Anterior cingulate cortex (tissue), 58 donors: Measurements from ENCODE around the gene VTCN1.
A peak's percentile ranks its signal among the peaks of the same experiment; 100 is the strongest.
"Not testable (repeated sequence)": the region's sequence is repeated elsewhere in the genome, so short reads cannot be mapped to it uniquely, and the experiment has no call there.

Source experiments
- DNase-seq, 58 donors: peaks; one replicate each; lab custom pipeline; 2025; lab: John Stamatoyannopoulos, UW

Gene VTCN1, protein sequence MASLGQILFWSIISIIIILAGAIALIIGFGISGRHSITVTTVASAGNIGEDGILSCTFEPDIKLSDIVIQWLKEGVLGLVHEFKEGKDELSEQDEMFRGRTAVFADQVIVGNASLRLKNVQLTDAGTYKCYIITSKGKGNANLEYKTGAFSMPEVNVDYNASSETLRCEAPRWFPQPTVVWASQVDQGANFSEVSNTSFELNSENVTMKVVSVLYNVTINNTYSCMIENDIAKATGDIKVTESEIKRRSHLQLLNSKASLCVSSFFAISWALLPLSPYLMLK

DNA sequence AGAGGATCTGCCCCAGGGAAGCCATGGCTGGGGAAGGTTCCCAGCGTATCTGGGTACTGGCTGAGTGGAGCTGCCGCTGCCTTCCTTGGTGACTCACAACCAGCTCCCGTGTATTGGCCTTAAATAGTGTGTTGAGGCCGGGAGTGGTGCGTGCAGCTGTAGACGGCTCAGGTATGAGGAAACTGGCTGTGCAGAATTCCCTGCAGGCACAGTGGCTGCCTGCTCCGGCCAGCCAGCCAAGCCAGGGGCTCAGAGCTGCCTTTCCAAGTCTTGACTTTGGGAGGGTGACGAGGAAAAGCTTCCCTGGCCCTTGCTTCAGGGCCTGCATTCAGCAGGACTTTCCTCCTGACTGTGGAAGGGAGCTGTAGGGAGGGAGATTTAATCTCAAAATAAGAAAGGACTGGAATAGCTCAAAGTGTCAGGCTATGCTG lies at the start of gene VTCN1:
TSS of gene VTCN1 (minus strand) at position 97 of the 431 bp plus-strand sequence. CDS start at position 25, 72 bp downstream.
- DNase-seq, result no peak

DNA sequence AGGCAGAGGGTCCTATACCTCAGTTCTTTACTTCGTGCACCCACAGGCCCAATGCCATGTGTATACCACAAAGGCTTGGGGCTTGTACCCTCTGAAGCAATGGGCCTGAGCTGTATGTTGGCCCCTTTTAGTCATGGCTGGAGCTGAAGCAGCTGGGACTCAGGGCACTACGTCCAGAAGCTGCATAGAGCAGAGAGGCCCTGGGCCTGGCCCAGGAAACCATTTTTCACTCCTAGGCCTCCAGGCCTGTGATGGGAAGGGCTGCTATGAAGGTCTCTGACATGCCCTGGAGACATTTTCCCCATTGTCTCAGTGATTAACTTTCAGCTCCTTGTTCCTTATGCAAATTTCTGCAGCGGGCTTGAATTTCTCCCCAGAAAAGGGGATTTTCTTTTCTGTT lies 48.1 kb upstream of the VTCN1 start:
- no peak for DNase-seq

DNA sequence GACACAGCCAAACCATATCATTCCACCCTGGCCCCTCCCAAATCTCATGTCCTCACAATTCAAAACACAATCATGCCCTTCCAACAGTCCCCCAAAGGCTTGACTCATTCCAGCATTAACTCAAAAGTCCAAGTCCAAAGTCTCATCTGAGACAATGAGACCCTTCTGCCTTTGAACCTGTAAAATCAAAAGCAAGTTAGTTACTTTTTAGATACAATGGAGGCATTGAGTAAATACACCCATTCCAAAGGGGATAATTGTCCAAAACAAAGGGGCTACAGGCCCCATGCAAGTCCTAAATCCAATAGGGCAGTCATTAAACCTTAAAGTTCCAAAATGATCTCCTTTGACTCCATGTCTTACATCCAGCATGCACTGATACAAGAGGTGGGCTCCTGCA lies 47.3 kb upstream of the VTCN1 start:
- DNase-seq, result not testable (repeated sequence)

DNA sequence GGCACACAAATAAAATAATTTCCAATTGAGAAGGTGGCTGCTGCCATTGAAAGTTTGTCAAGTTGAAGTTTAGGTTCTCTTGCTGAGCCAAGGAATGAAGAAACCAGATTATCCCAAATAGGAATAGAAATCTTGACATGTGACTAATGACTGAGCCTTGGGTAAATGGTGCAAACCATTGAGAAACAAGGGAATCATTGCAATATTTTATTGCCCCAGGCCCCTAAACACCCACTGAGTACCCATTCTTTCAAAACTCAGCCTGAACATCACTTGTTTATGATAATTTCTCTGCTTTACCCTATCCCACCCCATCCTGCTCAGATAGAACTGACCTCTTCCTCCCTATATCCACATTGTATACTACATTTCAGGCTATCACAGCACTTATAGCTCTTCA lies 46.6 kb upstream of the VTCN1 start:
- DNase-seq, result no peak

DNA sequence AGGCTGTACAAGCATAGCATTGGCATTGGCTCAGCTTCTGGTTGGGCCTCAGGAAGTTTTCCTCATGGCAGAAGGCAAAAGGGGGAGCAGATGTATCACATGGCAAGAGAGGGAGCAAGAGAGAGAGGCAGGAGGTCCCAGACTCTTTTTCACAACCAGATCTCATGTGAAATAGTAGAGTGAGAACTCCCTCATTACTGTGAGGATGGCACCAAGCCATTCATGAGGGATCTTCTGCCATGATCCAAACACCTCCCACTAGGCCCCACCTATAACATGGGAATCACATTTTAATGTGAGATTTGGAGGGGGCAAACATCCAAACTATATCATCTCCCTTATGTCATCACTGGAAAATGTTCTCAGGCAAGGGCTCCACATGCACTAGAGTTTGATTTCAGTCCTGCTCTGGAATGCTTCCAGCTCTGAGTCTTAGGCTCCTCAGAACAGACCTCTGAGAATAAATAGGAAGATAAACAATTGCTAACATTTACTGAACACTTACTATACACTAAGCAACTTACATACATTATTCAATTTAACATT lies 39.4 kb upstream of the VTCN1 start:
- DNase-seq, result no peak

DNA sequence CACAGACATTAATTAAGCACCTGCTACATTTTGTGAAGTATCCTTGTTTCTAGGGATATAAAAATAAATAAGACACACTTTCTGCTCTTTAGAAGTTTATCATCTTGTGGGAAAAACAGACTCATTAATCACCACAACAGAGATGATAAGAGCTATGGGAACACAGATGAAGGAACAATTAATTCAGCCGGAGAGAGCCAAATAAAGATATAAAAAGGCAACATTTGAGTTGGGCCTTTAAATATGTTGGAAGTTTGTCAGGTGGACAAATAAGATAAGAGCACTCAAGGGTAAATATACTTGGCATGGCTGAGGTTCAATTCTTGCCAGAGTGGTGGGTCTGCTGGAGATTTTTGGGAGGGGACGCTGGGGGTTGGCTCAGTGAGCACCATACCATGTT lies 34.2 kb upstream of the VTCN1 start:
- no peak for DNase-seq

DNA sequence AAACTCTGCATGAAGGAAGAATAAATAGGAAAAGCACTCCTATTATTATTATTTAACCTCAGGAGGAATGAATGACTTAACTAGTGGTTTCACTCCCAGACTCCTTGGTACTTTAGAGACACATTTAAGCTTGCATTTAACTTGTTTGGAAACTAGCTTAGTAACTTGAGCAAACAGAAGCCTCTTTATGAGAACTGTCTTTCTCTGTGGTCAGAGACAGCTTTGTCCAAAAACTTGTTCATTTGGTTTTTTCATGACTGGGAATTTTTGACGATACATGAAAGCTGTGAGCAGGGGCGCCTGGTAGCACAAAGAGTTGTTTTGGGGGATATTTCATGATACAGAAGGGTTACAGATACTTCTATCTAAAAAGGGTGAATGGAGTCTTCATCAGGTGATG lies 33.6 kb upstream of the VTCN1 start:
- no peak for DNase-seq

DNA sequence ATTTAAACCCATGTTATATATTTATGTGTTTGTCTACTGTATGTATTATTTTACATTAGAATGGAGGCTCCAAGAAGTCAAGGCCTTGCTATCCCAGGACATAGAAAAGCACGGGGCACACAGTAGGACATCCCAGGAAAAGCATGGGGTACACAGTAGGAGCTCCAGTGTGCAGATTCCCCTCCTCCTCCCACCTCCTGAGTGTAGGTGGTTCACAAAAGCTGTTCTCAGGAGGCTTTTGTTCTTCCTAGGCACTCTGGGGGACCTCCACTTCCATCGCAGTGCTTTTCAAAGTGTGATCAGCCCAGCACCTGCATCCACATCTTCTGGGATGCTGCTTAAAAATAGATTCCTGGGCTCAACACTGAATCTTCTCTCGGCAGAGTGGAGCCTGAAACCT lies 30.8 kb upstream of the VTCN1 start:
- DNase-seq, result no peak

DNA sequence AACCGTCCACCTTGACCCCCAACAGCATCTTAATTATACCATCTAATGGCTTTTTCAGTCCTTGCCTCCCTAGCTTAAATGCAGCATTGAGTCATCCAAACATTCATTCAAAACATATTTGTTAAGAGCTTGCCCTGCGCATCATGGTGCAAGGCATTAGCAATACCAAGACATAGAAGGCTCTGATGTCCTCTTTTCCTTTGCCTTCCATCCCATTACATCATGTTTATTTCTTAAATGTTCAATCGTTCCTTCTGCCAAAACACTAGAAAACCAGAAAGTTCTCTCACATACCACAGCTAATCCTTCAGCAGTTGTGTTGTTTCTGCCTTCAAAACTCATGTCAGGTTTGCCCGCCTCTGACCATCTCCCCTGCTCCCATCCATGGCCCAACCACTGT lies 29.8 kb upstream of the VTCN1 start:
- DNase-seq, result no peak

DNA sequence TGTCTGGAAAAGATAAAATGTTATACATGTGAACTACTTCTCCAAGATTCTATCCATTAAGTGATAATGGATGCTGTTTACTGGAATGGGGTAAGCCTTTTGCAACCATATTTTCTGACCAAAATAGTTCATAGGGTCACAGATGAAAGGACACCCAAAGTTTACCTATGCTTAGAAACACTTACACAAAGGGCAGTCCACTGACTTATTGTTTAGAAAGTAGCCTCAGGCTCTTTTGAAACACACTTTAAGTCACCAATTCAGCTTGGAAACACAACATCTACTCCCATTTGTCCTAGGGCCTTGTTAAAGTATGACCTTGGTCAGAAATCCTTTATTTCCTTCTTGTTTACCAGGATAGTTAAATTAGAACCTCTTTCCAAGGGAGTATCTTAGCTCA lies 28.7 kb upstream of the VTCN1 start:
- no peak for DNase-seq

DNA sequence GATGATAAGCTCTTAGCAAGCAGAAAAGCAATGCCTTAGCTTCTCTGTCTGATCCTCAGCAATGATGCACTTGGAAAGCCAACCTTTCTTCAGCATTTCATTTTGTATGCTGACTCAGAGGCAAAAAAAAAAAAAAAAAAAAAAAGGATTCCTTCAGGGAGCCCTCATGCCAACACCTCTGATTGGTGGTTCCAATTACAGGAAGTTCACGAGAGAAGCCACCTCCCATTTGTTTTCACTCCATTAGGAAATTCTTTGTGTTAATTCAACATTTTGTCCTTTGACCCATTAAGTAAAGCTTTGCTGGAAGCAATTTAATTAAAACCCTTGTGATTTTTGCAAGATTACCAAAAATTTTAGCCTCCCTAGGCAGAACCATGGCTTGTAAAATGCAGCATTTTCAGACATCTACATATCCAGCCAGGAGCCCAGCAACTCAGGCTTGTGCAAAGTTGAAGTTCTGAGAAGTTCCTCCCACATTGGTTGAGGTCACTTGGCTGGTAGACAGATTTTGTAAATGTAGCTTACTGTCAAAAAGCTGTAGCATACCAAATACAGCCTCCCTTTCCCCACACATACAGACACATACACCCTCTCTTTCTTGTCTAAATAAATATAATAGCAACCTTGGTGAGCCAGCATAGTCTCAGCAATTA lies 27.1 kb upstream of the VTCN1 start:
- no peak for DNase-seq

DNA sequence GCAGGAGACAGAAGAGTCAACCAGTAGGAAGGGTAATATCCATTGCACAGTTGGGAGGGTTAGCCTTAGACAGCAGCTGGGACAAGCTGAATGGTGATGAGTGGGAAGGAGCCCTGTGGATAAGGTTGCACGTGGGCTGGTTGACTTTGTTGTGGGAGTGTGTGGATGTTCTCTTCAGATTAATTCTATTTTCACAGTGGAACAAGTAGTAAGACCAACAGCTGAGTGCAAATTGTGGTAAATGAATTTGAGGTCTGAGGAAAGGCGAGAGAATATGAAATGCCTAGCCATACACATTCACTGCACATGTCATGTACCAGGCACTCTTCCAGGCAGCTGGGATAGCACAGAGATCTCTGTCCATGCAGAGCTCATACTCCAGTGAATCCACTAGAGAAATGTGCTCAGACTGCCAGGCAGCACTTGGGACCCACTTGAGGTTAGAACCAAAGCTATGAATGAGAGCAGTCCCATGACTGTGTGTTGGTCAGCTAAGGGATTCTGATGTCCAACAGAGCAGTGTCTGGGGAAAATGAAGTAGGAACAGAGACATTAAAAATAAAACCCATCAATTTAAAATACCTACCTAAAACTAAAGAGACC lies 25.2 kb upstream of the VTCN1 start:
- DNase-seq, result peak in 1 of 58 donors; percentile 2

DNA sequence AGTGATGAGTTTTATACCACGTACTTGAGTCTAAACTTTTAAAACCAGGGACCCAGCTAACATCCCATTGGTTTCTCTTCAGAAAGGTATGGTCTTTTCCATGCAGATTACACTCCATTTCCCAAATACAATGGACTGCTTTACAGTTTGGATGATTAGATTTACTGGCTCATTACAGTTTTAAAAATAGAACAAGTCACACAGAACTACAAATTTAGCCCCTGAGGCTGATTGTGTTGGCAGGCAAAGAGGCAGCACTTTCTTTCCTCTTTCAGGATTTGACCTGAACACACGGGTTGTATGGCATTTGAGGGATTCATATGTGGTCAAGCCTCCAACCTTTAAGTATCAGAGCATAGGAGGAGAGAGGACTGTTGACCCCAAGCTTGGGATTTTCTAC lies 21.8 kb upstream of the VTCN1 start:
- DNase-seq, result no peak

DNA sequence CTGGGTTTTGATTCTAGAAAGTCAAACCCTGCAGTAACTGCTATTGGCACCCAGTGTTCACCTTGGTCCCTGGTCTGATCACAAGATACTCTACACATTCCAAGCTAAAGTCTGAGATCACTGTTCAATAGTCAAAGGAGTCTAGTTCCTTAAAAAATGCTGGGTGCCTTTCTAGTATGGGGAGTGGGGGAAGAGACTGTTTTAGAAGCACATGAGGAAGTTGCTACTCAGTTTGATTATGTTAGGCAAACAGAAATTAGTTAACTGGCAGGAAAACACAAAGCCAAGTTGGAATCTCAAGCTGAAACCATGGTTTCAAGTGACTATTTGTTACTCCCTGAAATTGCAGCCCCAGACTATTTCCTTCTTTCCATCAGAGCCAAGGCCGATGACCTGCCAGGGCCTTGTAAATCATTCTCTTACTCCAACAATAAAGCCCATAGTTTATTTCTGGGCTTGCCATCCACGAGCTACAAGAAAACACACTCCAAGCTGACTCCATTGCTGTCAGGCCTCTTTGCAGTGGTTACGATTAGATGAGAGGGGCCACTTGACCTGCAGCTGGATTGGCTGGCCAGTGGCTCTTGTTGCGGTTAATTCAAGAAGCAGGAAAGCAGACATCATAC lies 21.1 kb upstream of the VTCN1 start:
- DNase-seq, result peak in 8 of 58 donors; percentile 2 to 28 (median 6)

DNA sequence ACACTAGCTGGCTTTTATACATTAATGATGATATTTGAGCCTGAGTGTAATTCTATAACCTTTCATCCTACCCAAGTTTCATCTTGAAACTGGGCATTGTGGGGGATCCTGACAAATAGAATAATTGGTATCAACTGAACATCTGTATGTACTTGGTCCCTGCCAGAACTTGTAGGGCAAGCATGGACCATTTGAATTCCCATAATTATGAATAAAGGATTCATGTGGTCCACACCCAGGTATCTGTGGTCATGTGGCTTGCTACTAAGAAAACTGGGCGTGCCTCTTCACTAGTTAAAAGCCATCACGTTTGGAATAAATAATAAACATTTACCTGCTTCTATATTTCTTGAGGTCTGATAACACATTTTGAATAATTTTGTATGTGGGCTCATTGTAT lies 20.6 kb upstream of the VTCN1 start:
- no peak for DNase-seq

DNA sequence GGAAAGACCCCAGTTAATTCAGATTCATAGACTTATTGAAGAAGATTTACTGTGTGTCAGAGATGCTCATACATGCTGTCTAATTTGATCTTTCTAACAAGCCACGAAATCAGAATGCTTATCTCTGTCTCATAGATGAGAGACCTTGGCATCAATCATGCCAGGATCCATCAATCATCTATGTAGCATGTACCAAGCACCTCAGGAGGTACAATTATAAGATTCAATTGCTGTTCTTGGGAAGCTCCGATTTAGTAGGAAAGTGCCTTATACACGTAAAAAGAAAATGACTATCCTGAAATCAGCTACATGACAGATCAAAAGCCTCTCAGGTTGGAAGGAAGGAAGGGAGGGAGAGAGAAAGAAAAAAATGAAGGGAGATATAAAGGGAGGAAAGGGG lies 18.5 kb upstream of the VTCN1 start:
- no peak for DNase-seq

DNA sequence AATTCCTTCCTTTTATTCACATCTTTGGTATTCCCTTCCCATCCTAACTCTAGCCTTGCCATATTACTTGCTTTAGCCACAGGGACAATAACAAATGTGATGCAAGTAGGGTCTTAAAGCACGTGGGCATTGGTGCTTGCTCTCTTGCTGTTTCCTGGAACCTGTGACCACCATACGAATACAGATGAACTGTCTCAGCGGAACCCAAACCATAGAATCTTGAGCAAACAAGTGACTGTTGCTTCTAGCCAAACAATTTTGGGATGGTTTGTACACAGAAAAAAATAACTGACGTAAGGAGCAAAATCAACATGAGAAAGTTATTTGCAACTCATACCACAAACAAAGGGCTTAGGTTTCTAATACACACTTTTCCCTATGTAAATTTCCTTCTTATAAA lies 15.2 kb upstream of the VTCN1 start:
- DNase-seq, result no peak

DNA sequence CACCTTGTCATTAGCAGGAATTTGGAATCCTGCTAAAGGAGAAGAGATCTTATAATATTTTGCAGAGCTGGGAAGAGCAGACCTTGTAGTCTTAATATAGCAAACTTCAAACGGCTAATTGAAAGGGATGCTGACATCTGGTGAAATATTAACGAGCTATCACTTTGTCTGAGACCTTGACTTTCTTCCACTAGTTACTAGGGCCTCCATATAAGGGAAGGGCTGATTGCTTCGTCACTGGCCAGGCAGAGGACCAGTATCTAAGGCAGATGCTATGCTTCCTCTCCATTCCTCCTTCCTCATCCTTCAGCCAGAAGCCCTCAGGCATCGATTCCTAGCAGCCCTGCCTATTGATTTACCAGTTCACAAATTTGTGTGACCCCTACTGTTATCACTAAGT lies 6.0 kb upstream of the VTCN1 start:
- DNase-seq, result no peak

DNA sequence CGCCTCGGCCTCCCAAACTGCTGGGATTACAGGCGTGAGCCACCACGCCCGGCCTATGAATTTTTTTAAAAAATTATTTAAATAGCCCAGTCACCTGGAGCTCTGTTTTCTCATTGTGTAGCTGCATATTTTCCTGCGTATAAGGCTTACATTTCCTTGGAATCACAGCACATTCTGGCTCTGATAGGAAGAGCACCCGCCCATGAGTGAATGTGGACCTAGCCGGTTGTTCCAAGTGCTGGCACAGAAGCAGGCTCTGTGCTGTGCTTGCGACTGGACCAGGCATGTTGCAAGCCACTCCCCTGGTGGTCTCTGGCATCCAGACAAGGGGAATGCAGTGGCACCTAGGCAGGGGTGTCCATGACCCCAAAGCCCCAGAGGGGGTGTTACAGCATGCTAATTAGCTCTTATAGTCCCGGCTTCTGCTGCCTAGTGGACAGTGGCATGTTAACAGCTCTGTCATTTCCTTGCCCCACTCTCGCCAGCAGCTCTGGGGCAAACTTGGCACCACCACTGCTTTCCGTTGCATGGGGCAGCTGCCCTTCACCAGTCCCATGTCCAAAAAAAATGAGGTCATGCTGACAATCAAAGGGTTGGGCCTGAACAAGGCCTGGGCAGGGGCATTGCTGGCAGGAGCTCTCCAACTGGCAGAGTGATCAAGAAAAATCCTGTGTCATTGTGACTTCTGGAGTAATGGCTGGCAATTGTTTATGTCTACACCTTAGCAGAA lies 5.2 kb upstream of the VTCN1 start:
- peak in 13 of 58 donors; percentile 5 to 32 (median 18) for DNase-seq

DNA sequence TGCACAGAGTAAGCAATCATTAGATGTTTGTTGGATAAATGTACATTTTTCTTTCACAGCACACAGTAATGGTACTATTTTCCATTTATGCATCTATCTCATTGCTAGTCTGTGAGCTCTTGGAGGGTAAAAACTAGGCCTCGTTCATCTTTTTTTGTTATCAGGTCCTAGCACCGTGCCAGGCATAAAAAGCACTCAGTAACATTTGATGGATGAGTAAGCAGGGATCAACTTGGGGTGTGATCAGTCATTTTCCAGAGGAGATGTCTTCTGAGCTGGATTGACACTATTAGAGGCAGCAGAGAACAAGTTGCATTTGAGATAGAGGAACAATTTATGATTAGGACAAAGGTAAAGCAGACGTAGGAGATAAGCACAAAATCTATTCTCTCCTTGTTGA lies 4.3 kb upstream of the VTCN1 start:
- no peak for DNase-seq

DNA sequence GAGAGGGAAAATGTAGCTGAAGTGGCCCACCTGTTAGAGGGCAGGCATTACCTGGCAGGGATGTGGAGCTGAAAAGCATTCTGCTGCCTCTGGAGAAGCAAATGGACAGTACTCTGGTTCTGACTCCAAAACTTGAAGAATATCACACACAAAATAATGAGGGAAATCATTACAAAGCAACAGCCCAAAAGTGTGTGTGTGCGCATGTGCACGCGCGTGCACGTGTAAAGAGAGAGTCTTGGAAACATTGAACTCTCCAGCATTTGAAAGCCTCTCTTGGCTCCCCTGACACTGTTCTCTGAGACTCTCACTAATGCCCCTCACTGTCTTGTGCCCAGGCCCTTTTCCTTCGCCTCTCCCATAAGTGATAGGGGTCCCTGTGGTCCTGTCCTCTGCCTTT lies 2.3 kb upstream of the VTCN1 start:
- no peak for DNase-seq
